GM18868 (cell line): ENCODE measurements around the gene TCEANC2.

Source experiments
- ATAC-seq: cut with Tn5 transposase; IDR thresholded peaks from one replicate; pipeline ENCODE4 v1.9.1; 2021; ENCODE audit warnings: mild to moderate bottlenecking, moderate library complexity; ENCODE audit not compliant: unreplicated experiment

TCEANC2 gene

GRCh38 chr1:54131419-54131818, 78.0 kb downstream of the TCEANC2 start:
- ATAC-seq = no peak

- ATAC-seq = no peak
These were observed 79.1 kb downstream of the TCEANC2 start for GRCh38 chr1:54132495-54132894.

DNA sequence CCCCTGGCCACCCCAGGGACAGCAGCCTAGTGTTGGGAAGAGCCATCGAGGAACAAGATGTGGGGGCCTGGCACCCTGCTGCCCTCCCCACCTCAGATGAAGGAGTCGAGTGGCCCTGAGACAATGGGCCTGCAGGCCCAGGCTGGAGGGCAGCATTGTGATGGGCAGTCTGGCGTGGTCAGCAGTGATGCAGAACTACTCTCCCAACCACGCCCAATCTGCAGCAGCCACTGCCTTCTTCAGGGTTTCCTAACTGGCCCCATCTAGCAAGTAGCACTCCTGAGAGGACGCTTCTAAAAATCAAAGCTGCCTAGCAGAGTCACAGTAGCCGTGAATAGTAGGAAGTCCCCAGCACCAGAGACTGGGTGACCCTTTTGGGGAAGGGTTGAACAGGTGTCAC, 80.9 kb downstream of the TCEANC2 start:
- no peak for ATAC-seq

- no peak for ATAC-seq
These were observed 82.2 kb downstream of the TCEANC2 start for GRCh38 chr1:54135436-54136120.

GRCh38 chr1:54136269-54136896, 83.0 kb downstream of the TCEANC2 start:
- no peak for ATAC-seq

DNA sequence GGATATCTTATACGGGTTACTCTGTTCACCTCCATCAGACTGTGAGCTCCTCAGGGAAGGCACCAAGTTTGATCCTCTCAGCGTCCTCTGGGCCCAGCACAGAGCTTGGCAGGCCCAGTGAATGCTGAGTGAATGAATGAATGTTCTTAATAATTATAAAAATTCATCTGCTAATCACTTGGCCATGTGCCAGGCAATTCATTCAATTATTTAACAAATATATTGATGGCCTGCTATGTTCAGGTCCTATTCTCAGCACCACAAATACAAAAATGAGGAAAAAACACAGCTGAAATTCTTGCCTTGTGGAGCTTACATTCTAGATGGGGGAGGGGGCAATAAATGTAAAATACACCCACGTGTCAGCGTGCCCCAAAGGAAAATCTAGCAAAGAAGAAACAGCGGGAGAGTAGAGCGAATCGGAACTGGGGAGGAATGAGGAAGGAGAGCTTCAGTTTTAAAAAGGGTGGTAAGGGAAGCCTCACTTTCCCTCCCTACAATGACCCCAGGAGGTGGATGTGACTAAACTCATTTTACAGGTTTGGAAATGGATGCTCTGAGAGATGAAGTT, 83.6 kb downstream of the TCEANC2 start:
- no peak for ATAC-seq

GRCh38 chr1:54137534-54138061, 84.2 kb downstream of the TCEANC2 start:
- ATAC-seq = no peak

DNA sequence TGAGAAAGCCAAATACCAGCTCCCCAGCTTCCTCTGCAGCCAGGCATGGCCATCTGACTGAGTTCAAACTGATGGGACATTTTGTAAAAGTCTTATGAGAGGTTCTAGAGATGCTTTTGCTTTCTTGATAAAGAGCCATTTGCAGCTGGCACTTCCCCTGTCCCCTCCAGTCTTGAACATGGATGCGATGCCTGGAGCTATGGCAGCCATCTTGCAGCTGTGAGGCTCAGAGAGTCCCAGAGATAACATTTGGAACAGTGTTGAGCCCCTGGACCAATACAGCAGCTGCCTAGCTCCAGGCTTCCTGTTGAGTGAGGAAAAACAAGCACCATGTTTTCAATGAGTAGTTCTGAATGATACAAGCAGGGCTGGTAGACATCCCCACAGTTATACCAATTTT, 85.6 kb downstream of the TCEANC2 start:
- ATAC-seq = no peak

GRCh38 chr1:54139711-54140110, 86.3 kb downstream of the TCEANC2 start:
- no peak for ATAC-seq

- ATAC-seq = no peak
These were observed 88.9 kb downstream of the TCEANC2 start for GRCh38 chr1:54142146-54142900.

- ATAC-seq = no peak
These were observed 91.0 kb downstream of the TCEANC2 start for GRCh38 chr1:54144366-54144765.

DNA sequence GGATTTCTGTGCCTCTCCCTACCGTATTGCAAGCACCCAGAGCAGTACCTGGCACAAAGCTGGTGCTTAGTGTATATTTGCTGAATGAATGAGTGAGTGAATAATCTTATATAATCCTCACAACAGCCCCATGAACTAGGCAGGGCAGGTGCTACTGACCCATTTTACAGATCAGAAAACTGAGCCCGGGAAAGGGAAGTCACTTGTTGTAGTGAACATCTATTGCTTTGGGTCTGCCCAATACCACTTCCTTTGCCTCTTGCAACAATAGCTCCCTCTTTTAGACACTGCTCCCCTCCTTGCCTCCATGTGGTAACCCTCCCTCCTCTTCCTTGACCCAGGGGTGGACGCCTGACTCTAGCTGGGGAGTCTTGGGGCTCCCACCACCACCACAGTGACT, 96.3 kb downstream of the TCEANC2 start:
- ATAC-seq = no peak

GRCh38 chr1:54151013-54151412, 97.6 kb downstream of the TCEANC2 start:
- ATAC-seq = no peak

DNA sequence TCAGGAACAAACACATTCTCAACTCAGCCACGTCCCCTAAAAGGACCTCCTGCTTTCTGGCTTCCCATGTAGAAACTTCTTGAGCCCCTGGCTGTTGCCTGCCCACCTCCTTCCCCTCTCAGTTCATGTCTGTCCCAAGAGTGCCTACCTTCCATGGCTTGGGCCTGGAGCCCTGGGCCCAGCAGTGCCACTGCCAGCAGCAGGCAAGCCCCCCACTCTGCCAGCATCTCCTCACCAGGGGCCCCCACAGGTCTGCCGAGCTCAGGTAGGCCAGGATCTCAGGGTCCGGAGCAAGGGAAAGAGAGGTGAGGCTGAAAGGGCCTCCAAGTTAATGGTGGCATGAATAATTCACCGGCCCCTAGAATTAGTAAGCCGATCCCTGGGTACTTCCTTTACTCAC, 99.3 kb downstream of the TCEANC2 start, which contains the start of gene CDCP2:
CDCP2 (minus strand) TSS at position 305 of the 400 bp plus-strand sequence; CDS start at position 227, 78 bp downstream.
- no peak for ATAC-seq

DNA sequence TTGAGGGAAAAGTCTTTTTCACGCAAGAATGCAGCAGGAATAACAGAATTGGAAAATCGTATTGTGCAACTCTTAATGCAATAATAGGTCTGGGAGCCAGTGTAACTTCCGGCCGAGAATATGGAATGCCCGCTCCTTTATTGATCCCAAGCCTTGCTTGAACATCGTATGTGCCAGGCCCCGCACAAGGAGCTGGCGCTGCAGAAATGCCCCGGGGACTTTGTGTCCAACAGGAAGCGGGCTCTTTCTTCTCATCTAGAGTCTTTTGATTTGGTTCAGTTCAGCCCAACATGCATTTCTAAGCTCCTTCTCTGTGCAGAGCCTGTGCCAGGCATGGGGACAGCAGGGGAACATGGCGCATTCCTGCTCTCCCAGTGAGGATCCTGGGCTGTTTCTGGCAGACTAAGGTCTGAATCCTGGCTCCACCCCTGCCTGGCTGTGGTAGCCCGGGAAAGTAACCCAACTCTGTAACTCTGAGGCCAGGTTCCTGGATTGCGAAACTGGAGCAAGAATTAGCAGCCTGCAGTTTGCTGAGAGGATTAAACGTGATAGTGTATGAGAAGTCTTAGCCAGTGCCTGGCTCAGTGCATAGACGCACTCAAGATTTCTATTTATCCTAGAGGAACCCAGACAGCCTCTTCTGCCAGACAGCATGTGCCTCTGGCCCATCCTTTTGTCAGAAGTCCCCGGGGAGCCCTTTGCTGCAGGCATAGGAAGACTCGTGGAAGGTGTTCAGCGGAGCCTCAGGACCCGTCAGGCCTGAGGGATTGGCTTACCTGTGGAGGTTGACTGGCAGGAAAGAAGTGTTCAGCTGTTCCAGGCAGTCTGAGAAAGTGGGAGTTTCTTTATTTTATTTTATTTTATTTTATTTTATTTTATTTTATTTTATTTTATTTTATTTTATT, 100.4 kb downstream of the TCEANC2 start:
- no peak for ATAC-seq
